PC-3 (cell line): ENCODE data around the gene SHANK2. TPM values are rescaled to one million over a fixed set of nuclear protein-coding genes. Genes with fewer than 3 reads are reported as not detected.

ENCODE experiments used
- ATAC-seq: fragments of 200-7000 bp; cut with Tn5 transposase; 2 replicates; pipeline ENCODE4 v1.9.1; 2020; ENCODE audit warnings: mild to moderate bottlenecking, moderate library complexity
- BruUV-seq: library from RNA; stranded (reverse); fragments of 400-500 nt; replicated peaks from 2 replicates; lab custom pipeline; 2021; lab: Mats Ljungman, UMichigan
- CTCF ChIA-PET: fragments of 300-600 bp; sonication (Branson Sonifier 250); formaldehyde crosslinking; loops from one replicate; lab custom pipeline; 2022; ENCODE audit warnings: antibody characterized with exemption; lab: Charles Lee
- POLR2A ChIA-PET: fragments of 300-600 bp; sonication (Branson Sonifier 250); formaldehyde crosslinking; loops from one replicate; lab custom pipeline; 2022; ENCODE audit warnings: antibody characterized with exemption; ENCODE audit not compliant: unreplicated experiment; lab: Charles Lee
- DNase-seq: peaks from one replicate; pipeline ENCODE4 v3.0.0-alpha.2; 2015
- H2AFZ ChIP-seq: fragments of 300-600 bp; sonication (generic); 2 replicates; pipeline ENCODE4 v1.6.0; 2016; ENCODE audit warnings: antibody characterized with exemption, low read length
- H3F3A ChIP-seq: fragments of 300-600 bp; sonication (generic); one replicate; pipeline ENCODE4 v1.6.0; 2017; ENCODE audit warnings: antibody characterized with exemption, low read length, control low read depth, mild to moderate bottlenecking; ENCODE audit not compliant: unreplicated experiment
- H3K27ac ChIP-seq: fragments of 300-600 bp; sonication (generic); 2 replicates; pipeline ENCODE4 v1.5.1; 2016; ENCODE audit warnings: mild to moderate bottlenecking, low read length
- H3K27me3 ChIP-seq: fragments of 300-600 bp; sonication (generic); 2 replicates; pipeline ENCODE4 v1.6.1; 2016; ENCODE audit warnings: low read length, mixed read lengths
- H3K36me3 ChIP-seq: fragments of 300-600 bp; sonication (generic); 2 replicates; pipeline ENCODE4 v1.6.1; 2016; ENCODE audit warnings: low read depth, mixed run types, low read length, mixed read lengths
- H3K4me1 ChIP-seq: fragments of 300-600 bp; sonication (generic); 2 replicates; pipeline ENCODE4 v1.5.1; 2016; ENCODE audit warnings: low read length; ENCODE audit not compliant: insufficient read depth
- H3K4me2 ChIP-seq: fragments of 300-600 bp; sonication (generic); 2 replicates; pipeline ENCODE4 v1.6.0; 2016; ENCODE audit warnings: low read length
- H3K4me3 ChIP-seq: fragments of 300-600 bp; sonication (generic); 2 replicates; pipeline ENCODE4 v1.5.1; 2016; ENCODE audit warnings: mild to moderate bottlenecking, low read length, mixed read lengths
- H3K79me2 ChIP-seq: fragments of 300-600 bp; sonication (generic); 2 replicates; pipeline ENCODE4 v1.6.1; 2017; ENCODE audit warnings: low read length, mixed read lengths
- H3K9ac ChIP-seq: fragments of 300-600 bp; sonication (generic); 2 replicates; pipeline ENCODE4 v1.6.0; 2016; ENCODE audit warnings: mild to moderate bottlenecking, low read length
- H3K9me2 ChIP-seq: fragments of 300-600 bp; sonication (generic); replicated peaks from 2 replicates; pipeline ENCODE4 v1.6.1; 2016; ENCODE audit warnings: mixed run types, low read length, mixed read lengths
- H3K9me3 ChIP-seq: fragments of 300-600 bp; sonication (generic); 2 replicates; pipeline ENCODE4 v1.6.1; 2016; ENCODE audit warnings: low read length, mixed read lengths
- H4K20me1 ChIP-seq: fragments of 300-600 bp; sonication (generic); 2 replicates; pipeline ENCODE4 v1.6.1; 2016; ENCODE audit warnings: low read length, mixed read lengths
- CTCF ChIP-seq: fragments of 300-600 bp; sonication (generic); conservative IDR thresholded peaks from 2 replicates; pipeline ENCODE4 v1.5.1; 2017; ENCODE audit warnings: antibody characterized with exemption, low read depth, mild to moderate bottlenecking, low read length
- EZH2 ChIP-seq: fragments of 300-600 bp; sonication (generic); IDR thresholded peaks from one replicate; pipeline ENCODE4 v1.6.1; 2017; ENCODE audit warnings: antibody characterized with exemption, mild to moderate bottlenecking, low read length; ENCODE audit not compliant: unreplicated experiment
- EZH2phosphoT487 ChIP-seq: fragments of 300-600 bp; sonication (generic); IDR thresholded peaks from 2 replicates; pipeline ENCODE4 v1.6.1; 2018; ENCODE audit warnings: mild to moderate bottlenecking, antibody characterized with exemption, low read length, borderline replicate concordance
- intact Hi-C: fragments of 100-400 bp; cut with micrococcal nuclease; formaldehyde crosslinking; loops from 2 replicates; pipeline ENCODE4 v1.9.0; 2023
- total RNA-seq: library from RNA; depleted of rRNA; stranded (reverse); fragments of >200 nt; gene quantifications from 2 replicates; pipeline ENCODE4 v1.2.3, GENCODE V29; 2014

SHANK2 gene
- total RNA-seq, 1 experiment from 2014 or later = 45.0 TPM

- no peaks in the 10 kb centered on the region for H3K79me2 ChIP-seq
- H3K4me2 ChIP-seq = no peak overlapping the region
- H3K4me1 ChIP-seq = no peaks in the 10 kb centered on the region
- ChIA-PET POLR2A (no interaction called here), CTCF (no interaction called here)
- intact Hi-C loops = no loop called here
- no peaks in the 10 kb centered on the region for H3K9me2 ChIP-seq
- no peak overlapping the region for H3K4me3 ChIP-seq
- no peak for DNase-seq
- H3K9me3 ChIP-seq = no peaks in the 10 kb centered on the region
- H3K36me3 ChIP-seq = peaks cover 3% of the 10 kb centered on the region; the same call in 1 of the 2 replicates
- BruUV-seq = no TSS peak
- H3K27ac ChIP-seq = no peak overlapping the region
- no peak overlapping the region for H2AFZ ChIP-seq
- no peaks in the 10 kb centered on the region for H3F3A ChIP-seq
- H4K20me1 ChIP-seq = no peaks in the 10 kb centered on the region
- H3K27me3 ChIP-seq = no peaks in the 10 kb centered on the region
- TF ChIP-seq EZH2phosphoT487 (no peak), CTCF (no peak), EZH2 (no peak)
- no peak overlapping the region for H3K9ac ChIP-seq
- ATAC-seq = no peak
These were observed 33.4 kb downstream of the SHANK2 start for GRCh38 chr11:71218789-71219499.

GRCh38 chr11:71215425-71215965 lies 36.9 kb downstream of the SHANK2 start:
- CTCF ChIA-PET = no interaction called here
- H4K20me1 ChIP-seq = no peaks in the 10 kb centered on the region
- H3K9ac ChIP-seq = no peak overlapping the region
- TF ChIP-seq EZH2phosphoT487 (no peak), CTCF (no peak), EZH2 (no peak)
- H3K27ac ChIP-seq = no peak overlapping the region
- H3K9me2 ChIP-seq = no peaks in the 10 kb centered on the region
- no TSS peak for BruUV-seq
- H2AFZ ChIP-seq = no peak overlapping the region
- no peaks in the 10 kb centered on the region for H3K4me1 ChIP-seq
- no peaks in the 10 kb centered on the region for H3K27me3 ChIP-seq
- H3F3A ChIP-seq = no peaks in the 10 kb centered on the region
- H3K9me3 ChIP-seq = no peaks in the 10 kb centered on the region
- no peak for ATAC-seq
- no peak for DNase-seq
- no peak overlapping the region for H3K4me2 ChIP-seq
- H3K36me3 ChIP-seq = no peaks in the 10 kb centered on the region
- POLR2A ChIA-PET = no interaction called here
- no peak overlapping the region for H3K4me3 ChIP-seq
- H3K79me2 ChIP-seq = no peaks in the 10 kb centered on the region
- intact Hi-C loops = no loop called here
